Duodenal mucosa (tissue), 2 donors: ENCODE results near the gene SYTL3.
A peak's percentile ranks its signal among the peaks of the same experiment; 100 is the strongest.

ENCODE experiments used
- H3K27ac ChIP-seq: one replicate; pipeline ENCODE4 v1.7.0; 2013; ENCODE audit warnings: low read depth, low read length
- H3K27me3 ChIP-seq, 2 donors: one replicate each; pipeline ENCODE4 v1.7.0; 2013; ENCODE audit warnings: low read length in 2 of 2, control low read depth in 1 of 2; ENCODE audit not compliant: insufficient read depth in 2 of 2, control insufficient read depth in 1 of 2
- H3K36me3 ChIP-seq, 2 donors: one replicate each; pipeline ENCODE4 v1.7.0; 2013; ENCODE audit warnings: low read length in 2 of 2, control low read depth in 1 of 2; ENCODE audit not compliant: insufficient read depth in 2 of 2, control insufficient read depth in 1 of 2
- H3K4me1 ChIP-seq, 2 donors: one replicate each; pipeline ENCODE4 v1.7.0; 2013; ENCODE audit warnings: low read length in 2 of 2, control low read depth in 1 of 2; ENCODE audit not compliant: insufficient read depth in 2 of 2, control insufficient read depth in 1 of 2
- H3K4me3 ChIP-seq, 2 donors: one replicate each; pipeline ENCODE4 v1.7.0; 2013; ENCODE audit warnings: low read length in 2 of 2, low read depth in 1 of 2
- H3K9ac ChIP-seq, 2 donors: one replicate each; pipeline ENCODE4 v1.7.0; 2013; ENCODE audit warnings: low read length in 2 of 2, low read depth in 1 of 2
- H3K9me3 ChIP-seq, 2 donors: one replicate each; pipeline ENCODE4 v1.7.0; 2013; ENCODE audit warnings: low read length in 2 of 2, control low read depth in 1 of 2; ENCODE audit not compliant: control insufficient read depth in 1 of 2

Gene SYTL3

DNA sequence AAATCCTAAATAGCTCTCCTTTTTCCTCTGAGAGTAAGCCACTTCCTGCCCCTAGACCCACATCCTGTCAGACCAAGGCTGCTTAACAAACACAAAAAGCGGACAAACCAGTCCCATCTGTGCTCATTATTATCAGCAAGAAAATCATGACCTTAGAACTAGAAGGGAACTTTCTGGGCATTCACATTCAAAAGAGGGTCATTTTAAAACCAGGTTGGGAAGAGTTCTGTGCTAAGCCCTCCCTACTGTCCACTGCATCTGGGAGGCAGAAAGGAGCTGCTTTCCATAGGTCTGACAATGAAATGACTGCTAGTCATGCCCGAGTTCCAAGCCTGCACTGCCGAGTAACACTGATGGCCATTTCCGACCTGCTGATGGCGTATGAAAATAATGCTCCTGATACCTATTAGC, 153.9 kb downstream of the SYTL3 start:
- Histone ChIP-seq H3K27ac (peak overlapping the region; percentile 68), H3K4me3 (peak overlapping the region; percentile 52 to 55), H3K36me3 (peaks cover 13 to 16% of the 10 kb centered on the region in 2 donors), H3K27me3 (no peaks in the 10 kb centered on the region), H3K9ac (peak overlapping the region; percentile 52 to 58), H3K9me3 (no peaks in the 10 kb centered on the region), H3K4me1 (peaks cover 79 to 80% of the 10 kb centered on the region in 2 donors)

- H3K9ac ChIP-seq: peak overlapping the region; percentile 52 to 58
- H3K9me3 ChIP-seq: no peaks in the 10 kb centered on the region
- peaks cover 13 to 16% of the 10 kb centered on the region in 2 donors for H3K36me3 ChIP-seq
- peak overlapping the region; percentile 68 for H3K27ac ChIP-seq
- no peaks in the 10 kb centered on the region for H3K27me3 ChIP-seq
- H3K4me1 ChIP-seq: peaks cover 79 to 80% of the 10 kb centered on the region in 2 donors
- H3K4me3 ChIP-seq: peak overlapping the region; percentile 52 to 55
Measured at GRCh38 chr6:158804207-158804606, 154.4 kb downstream of the SYTL3 start.

- no peaks in the 10 kb centered on the region for H3K27me3 ChIP-seq
- H3K9ac ChIP-seq: no peak overlapping the region
- H3K36me3 ChIP-seq: peaks cover 13 to 16% of the 10 kb centered on the region in 2 donors
- H3K9me3 ChIP-seq: no peaks in the 10 kb centered on the region
- peaks cover 79 to 80% of the 10 kb centered on the region in 2 donors for H3K4me1 ChIP-seq
- H3K4me3 ChIP-seq: peak overlapping the region in 1 of 2 donors; percentile 8
- H3K27ac ChIP-seq: no peak overlapping the region
Measured at GRCh38 chr6:158805698-158806377, 156.0 kb downstream of the SYTL3 start.

DNA sequence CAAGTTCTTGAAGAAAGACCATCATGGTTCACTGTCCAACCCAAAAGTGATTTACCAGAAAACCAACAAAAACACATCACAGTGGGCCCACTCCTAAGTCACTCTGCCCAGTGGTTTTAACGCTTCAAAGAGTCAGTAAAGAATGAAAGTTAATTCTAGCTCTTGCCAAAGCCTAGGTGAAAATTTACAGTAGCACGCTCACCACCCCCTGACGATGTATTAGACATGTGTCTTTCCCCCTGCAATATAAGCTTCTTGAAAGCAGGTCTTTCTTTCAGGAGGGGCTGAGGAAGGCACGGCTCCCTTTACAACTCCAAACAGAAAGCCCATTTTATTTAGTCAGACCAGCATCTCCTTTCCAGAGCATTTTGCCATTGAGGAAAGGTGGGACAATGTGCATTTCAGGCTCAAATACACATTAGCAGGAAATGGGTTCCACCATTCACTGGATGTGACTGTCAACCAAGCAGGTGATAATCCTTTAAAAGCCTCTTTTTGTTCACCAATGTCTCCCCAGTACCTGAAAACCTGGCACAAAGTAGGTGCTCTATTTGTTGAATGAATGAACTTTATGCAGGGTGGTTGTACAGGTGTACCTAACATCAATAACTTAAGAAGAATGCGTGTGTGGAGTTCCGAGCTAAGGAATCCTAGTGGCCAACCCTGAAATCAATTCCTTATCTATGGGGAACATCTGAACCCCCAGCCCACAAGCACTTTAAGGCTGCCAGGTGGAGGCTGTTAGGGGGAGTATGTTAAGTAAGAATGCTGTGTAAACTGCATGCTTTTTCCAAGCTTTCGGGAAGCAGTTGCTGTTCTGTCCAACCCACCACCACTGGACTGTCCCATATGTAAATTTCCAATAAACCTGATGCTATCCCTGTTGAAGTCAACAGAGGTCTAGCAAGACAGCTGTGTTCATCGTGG, 157.9 kb downstream of the SYTL3 start:
- H3K4me1 ChIP-seq: peaks cover 77 to 78% of the 10 kb centered on the region in 2 donors
- H3K4me3 ChIP-seq: peak overlapping the region in 1 of 2 donors; percentile 3
- H3K9ac ChIP-seq: no peak overlapping the region
- peaks cover 14 to 17% of the 10 kb centered on the region in 2 donors for H3K36me3 ChIP-seq
- H3K27ac ChIP-seq: no peak overlapping the region
- H3K9me3 ChIP-seq: no peaks in the 10 kb centered on the region
- H3K27me3 ChIP-seq: no peaks in the 10 kb centered on the region

DNA sequence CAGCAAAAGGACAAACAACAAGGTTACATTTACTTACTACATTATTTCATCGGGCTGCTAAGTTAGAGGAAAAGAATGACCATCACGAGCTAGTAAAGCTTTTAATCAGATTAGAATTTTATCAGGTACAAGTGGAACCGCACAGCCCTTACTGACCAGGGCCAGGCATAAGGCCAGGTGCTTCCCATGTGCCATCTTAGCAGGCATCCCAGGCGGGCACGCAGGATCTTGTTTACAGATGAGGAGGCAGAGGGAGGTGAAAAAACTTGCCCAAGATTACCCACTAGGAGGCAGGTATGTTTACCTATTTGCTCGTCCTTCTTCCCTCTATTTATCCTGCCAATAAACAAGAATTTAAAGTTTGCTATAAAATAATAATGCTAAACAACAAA, 158.6 kb downstream of the SYTL3 start:
- Histone ChIP-seq H3K9ac (no peak overlapping the region), H3K4me1 (peaks cover 78 to 79% of the 10 kb centered on the region in 2 donors), H3K36me3 (peaks cover 21 to 23% of the 10 kb centered on the region in 2 donors), H3K27me3 (no peaks in the 10 kb centered on the region), H3K27ac (no peak overlapping the region), H3K4me3 (peak overlapping the region in 1 of 2 donors; percentile 3), H3K9me3 (no peaks in the 10 kb centered on the region)

GRCh38 chr6:158808941-158809678, 159.3 kb downstream of the SYTL3 start:
- Histone ChIP-seq H3K9ac (no peak overlapping the region), H3K36me3 (peaks cover 23 to 28% of the 10 kb centered on the region in 2 donors), H3K4me1 (peaks cover 80% of the 10 kb centered on the region in 2 donors)

GRCh38 chr6:158810155-158811095, 160.6 kb downstream of the SYTL3 start:
- peak overlapping the region in 1 of 2 donors; percentile 1 for H3K4me3 ChIP-seq
- H3K36me3 ChIP-seq: peaks cover 26 to 30% of the 10 kb centered on the region in 2 donors
- no peak overlapping the region for H3K9ac ChIP-seq
- no peaks in the 10 kb centered on the region for H3K27me3 ChIP-seq
- H3K4me1 ChIP-seq: peaks cover 85 to 90% of the 10 kb centered on the region in 2 donors
- no peak overlapping the region for H3K27ac ChIP-seq
- H3K9me3 ChIP-seq: no peaks in the 10 kb centered on the region

More at GRCh38 chr6:158808941-158809678, 159.3 kb downstream of the SYTL3 start:
- H3K4me3 ChIP-seq: peak overlapping the region in 1 of 2 donors; percentile 8
- H3K27me3 ChIP-seq: no peaks in the 10 kb centered on the region
- no peak overlapping the region for H3K27ac ChIP-seq
- H3K9me3 ChIP-seq: no peaks in the 10 kb centered on the region

DNA sequence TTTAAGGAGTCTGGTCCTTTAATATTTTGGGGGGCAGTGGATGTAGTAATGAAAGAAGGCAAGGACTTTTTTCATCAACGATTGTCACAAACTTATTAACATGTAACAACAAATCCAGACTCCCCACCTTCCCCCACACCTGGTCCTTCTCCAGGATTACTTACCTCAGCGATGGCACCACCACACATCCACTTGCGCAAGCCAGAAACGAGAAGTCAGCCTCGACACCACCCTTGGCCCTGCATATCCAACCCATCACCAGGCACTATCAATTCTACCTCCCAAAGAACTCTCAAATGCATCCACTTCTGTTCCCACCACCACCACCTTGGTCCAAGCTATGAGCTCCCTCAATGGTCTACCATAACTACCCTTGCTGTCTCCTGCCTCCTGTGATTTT, 162.8 kb downstream of the SYTL3 start:
- H3K27ac ChIP-seq: no peak overlapping the region
- peak overlapping the region in 1 of 2 donors; percentile 15 for H3K9ac ChIP-seq
- H3K4me1 ChIP-seq: peaks cover 71 to 74% of the 10 kb centered on the region in 2 donors
- no peaks in the 10 kb centered on the region for H3K27me3 ChIP-seq
- peak overlapping the region; percentile 35 to 89 for H3K4me3 ChIP-seq
- no peaks in the 10 kb centered on the region for H3K9me3 ChIP-seq
- H3K36me3 ChIP-seq: peaks cover 22 to 27% of the 10 kb centered on the region in 2 donors

DNA sequence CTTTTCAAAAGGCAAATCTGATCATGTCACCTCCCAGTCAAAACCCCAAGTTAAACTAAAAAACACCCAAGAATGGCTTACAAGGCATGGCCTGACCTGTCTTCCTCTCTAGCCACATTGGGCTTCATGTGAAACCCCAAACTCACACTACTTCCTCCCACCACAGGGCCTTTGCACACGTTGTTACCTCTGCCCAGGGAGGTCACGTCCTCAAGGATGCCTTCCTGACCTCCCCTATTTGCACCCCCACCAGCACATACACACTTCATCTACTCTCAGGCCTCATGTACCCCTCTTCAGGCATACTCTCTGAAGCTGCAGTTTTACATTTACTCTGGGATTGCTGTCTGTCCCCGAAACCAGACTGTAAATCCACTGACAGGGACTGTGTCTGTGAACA, 163.2 kb downstream of the SYTL3 start:
- peaks cover 17 to 23% of the 10 kb centered on the region in 2 donors for H3K36me3 ChIP-seq
- peak overlapping the region in 1 of 2 donors; percentile 35 for H3K9ac ChIP-seq
- no peaks in the 10 kb centered on the region for H3K27me3 ChIP-seq
- peaks cover 67 to 71% of the 10 kb centered on the region in 2 donors for H3K4me1 ChIP-seq
- no peak overlapping the region for H3K27ac ChIP-seq
- no peaks in the 10 kb centered on the region for H3K9me3 ChIP-seq
- H3K4me3 ChIP-seq: peak overlapping the region; percentile 35 to 89
